Esophagus squamous epithelium (tissue), 4 donors: ENCODE results near the gene TMEM221.

ENCODE experiments used
- POLR2A ChIP-seq, 4 donors: fragments of 450-650 bp; IDR thresholded peaks; one replicate each; pipeline ENCODE4 v1.6.1; 2017; ENCODE audit warnings: antibody characterized with exemption in 4 of 4, mild to moderate bottlenecking in 4 of 4, moderate library complexity in 3 of 4
- TF ChIP-seq, protein P1 (sequence below), 6 experiments: fragments of 450-650 bp in 4 of 6; fragments of 200-600 bp in 2 of 6; sonication (generic) in 2 of 6; IDR thresholded peaks; one replicate each; pipeline ENCODE4 v1.5.1; 2016 to 2019; ENCODE audit warnings: antibody characterized with exemption in 6 of 6, mild to moderate bottlenecking in 4 of 6, moderate library complexity in 4 of 6

DNA sequence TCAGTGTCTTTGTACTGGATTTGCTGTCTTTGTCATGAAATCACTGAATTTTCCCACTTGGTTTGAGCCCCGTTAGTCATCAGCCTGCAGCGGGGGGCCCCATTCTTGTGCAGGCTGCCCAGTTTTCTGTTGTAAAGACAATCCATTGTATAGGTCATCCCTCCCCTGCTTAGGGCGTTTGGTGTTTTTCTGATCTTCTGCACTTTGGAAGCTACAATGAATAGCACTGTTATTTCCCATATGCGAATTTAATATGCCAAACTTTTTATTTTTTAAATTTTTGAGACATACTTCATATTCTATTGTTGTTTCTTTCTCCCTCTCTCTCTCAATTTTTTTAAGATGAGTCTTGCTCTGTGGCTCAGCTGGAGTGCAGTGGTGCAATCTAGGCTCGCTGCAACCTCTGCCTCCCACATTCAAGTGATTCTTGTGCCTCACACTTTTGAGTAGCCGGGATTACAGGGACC is 30.9 kb upstream of the TMEM221 start:
- TF ChIP-seq POLR2A (IDR thresholded peaks at IDR 0.05), result no peak
- TF ChIP-seq, protein P1, sequence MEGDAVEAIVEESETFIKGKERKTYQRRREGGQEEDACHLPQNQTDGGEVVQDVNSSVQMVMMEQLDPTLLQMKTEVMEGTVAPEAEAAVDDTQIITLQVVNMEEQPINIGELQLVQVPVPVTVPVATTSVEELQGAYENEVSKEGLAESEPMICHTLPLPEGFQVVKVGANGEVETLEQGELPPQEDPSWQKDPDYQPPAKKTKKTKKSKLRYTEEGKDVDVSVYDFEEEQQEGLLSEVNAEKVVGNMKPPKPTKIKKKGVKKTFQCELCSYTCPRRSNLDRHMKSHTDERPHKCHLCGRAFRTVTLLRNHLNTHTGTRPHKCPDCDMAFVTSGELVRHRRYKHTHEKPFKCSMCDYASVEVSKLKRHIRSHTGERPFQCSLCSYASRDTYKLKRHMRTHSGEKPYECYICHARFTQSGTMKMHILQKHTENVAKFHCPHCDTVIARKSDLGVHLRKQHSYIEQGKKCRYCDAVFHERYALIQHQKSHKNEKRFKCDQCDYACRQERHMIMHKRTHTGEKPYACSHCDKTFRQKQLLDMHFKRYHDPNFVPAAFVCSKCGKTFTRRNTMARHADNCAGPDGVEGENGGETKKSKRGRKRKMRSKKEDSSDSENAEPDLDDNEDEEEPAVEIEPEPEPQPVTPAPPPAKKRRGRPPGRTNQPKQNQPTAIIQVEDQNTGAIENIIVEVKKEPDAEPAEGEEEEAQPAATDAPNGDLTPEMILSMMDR (IDR thresholded peaks at IDR 0.05), result no peak
